Lower lobe of right lung (tissue), 2 donors: Measurements from ENCODE around the gene TESMIN. TPM values are rescaled to one million over a fixed set of nuclear protein-coding genes. Genes with fewer than 3 reads are reported as not detected.

Experiments
- ATAC-seq, 2 donors: fragments of 200-7000 bp; cut with Tn5 transposase; one replicate each; pipeline ENCODE4 v1.9.1; 2020 to 2022; ENCODE audit warnings: mild to moderate bottlenecking in 2 of 2, moderate library complexity in 2 of 2
- DNase-seq: peaks from one replicate; pipeline ENCODE4 v3.0.0-alpha.2; 2020
- H3K27ac ChIP-seq: fragments of 200-600 bp; one replicate; pipeline ENCODE4 v1.8.0; 2022
- H3K27me3 ChIP-seq: fragments of 200-600 bp; one replicate; pipeline ENCODE4 v1.8.0; 2022; ENCODE audit warnings: low read depth
- H3K36me3 ChIP-seq: fragments of 200-600 bp; one replicate; pipeline ENCODE4 v1.8.0; 2022; ENCODE audit warnings: mild to moderate bottlenecking
- H3K4me1 ChIP-seq: fragments of 200-600 bp; one replicate; pipeline ENCODE4 v1.8.0; 2022
- H3K4me3 ChIP-seq: fragments of 200-600 bp; one replicate; pipeline ENCODE4 v1.8.0; 2022; ENCODE audit warnings: mild to moderate bottlenecking
- H3K9me3 ChIP-seq: fragments of 200-600 bp; one replicate; pipeline ENCODE4 v1.8.0; 2022
- CTCF ChIP-seq: fragments of 200-600 bp; IDR thresholded peaks from one replicate; pipeline ENCODE4 v1.8.0; 2022; ENCODE audit warnings: antibody characterized with exemption, mild to moderate bottlenecking
- intact Hi-C: fragments of 100-400 bp; cut with DNase I; formaldehyde crosslinking; loops from one replicate; pipeline ENCODE4 v1.11.0; 2022
- total RNA-seq: library from RNA; stranded (reverse); fragmentation: NEBNext Ultra II Directional; extraction: Animal tissue kit (Norgen Biotek cat#: 25700); gene quantifications from one replicate; pipeline ENCODE4 v1.2.1, GENCODE V29; 2021
- donor health status: DM: no; HTN: yes; CAD: no; lungs with severe emphysema.

TESMIN gene
- total RNA-seq, 1 donor from 2014 or later = 1.9 TPM

GRCh38 chr11:68691402-68691784, 59.9 kb downstream of the TESMIN start:
- intact Hi-C loops = no loop called here
- H3K27me3 ChIP-seq = peaks cover 5% of the 10 kb centered on the region

GRCh38 chr11:68690671-68691401, 60.5 kb downstream of the TESMIN start:
- no peak overlapping the region for H3K4me3 ChIP-seq
- no peaks in the 10 kb centered on the region for H3K4me1 ChIP-seq
- DNase-seq = no peak
- TF ChIP-seq CTCF = no peak
- ATAC-seq = no peak
- no peak overlapping the region for H3K27ac ChIP-seq
- peaks cover 11% of the 10 kb centered on the region for H3K27me3 ChIP-seq
- H3K36me3 ChIP-seq = no peaks in the 10 kb centered on the region
- intact Hi-C loops = no loop called here
- H3K9me3 ChIP-seq = no peaks in the 10 kb centered on the region

More at GRCh38 chr11:68691402-68691784, 59.9 kb downstream of the TESMIN start:
- Histone ChIP-seq H3K27ac (no peak overlapping the region), H3K4me1 (no peaks in the 10 kb centered on the region), H3K4me3 (no peak overlapping the region), H3K9me3 (no peaks in the 10 kb centered on the region), H3K36me3 (no peaks in the 10 kb centered on the region)
- no peak for ATAC-seq
- no peak for TF ChIP-seq CTCF
- DNase-seq = no peak

GRCh38 chr11:68689737-68690625, 61.3 kb downstream of the TESMIN start:
- Histone ChIP-seq H3K27ac (no peak overlapping the region), H3K27me3 (peaks cover 19% of the 10 kb centered on the region), H3K4me3 (no peak overlapping the region), H3K9me3 (no peaks in the 10 kb centered on the region), H3K36me3 (no peaks in the 10 kb centered on the region), H3K4me1 (peaks cover 4% of the 10 kb centered on the region)
- ATAC-seq = no peak
- intact Hi-C loops = no loop called here
- TF ChIP-seq CTCF = no peak
- DNase-seq = no peak

GRCh38 chr11:68688881-68689280, 62.4 kb downstream of the TESMIN start:
- Histone ChIP-seq H3K36me3 (no peaks in the 10 kb centered on the region), H3K4me3 (no peak overlapping the region), H3K9me3 (no peaks in the 10 kb centered on the region), H3K4me1 (peaks cover 12% of the 10 kb centered on the region), H3K27me3 (peaks cover 30% of the 10 kb centered on the region), H3K27ac (no peak overlapping the region)
- intact Hi-C loops = no loop called here
- no peak for TF ChIP-seq CTCF
- ATAC-seq (no peak), DNase-seq (no peak)

GRCh38 chr11:68687986-68688385, 63.3 kb downstream of the TESMIN start:
- DNase-seq = no peak
- Histone ChIP-seq H3K27ac (no peak overlapping the region), H3K9me3 (no peaks in the 10 kb centered on the region), H3K27me3 (peaks cover 39% of the 10 kb centered on the region), H3K4me3 (no peak overlapping the region), H3K4me1 (peaks cover 12% of the 10 kb centered on the region), H3K36me3 (no peaks in the 10 kb centered on the region)
- intact Hi-C loops = no loop called here
- TF ChIP-seq CTCF = no peak
- no peak for ATAC-seq
